Mesothelial cell of epicardium (in vitro differentiated cells): ENCODE measurements around the gene NAA30. TPM values are rescaled to one million over a fixed set of nuclear protein-coding genes. Genes with fewer than 3 reads are reported as not detected.

ENCODE experiments used
- DNase-seq, 2 experiments: peaks; one replicate each; pipeline ENCODE4 v3.0.0; 2021; ENCODE audit warnings: low spot score in 2 of 2; ENCODE audit not compliant: unreplicated experiment in 2 of 2
- H3K27ac Mint-ChIP-seq: 2 replicates; pipeline ENCODE4 v1.8.0; 2021; ENCODE audit warnings: mixed read lengths
- H3K27me3 Mint-ChIP-seq: 2 replicates; pipeline ENCODE4 v1.8.0; 2021; ENCODE audit warnings: low read depth, mixed read lengths
- H3K36me3 Mint-ChIP-seq: 2 replicates; pipeline ENCODE4 v1.8.0; 2021; ENCODE audit warnings: mixed read lengths
- H3K4me1 Mint-ChIP-seq: 2 replicates; pipeline ENCODE4 v1.8.0; 2021; ENCODE audit warnings: mixed read lengths
- H3K4me3 Mint-ChIP-seq: 2 replicates; pipeline ENCODE4 v1.8.0; 2021; ENCODE audit warnings: mild to moderate bottlenecking, moderate library complexity, mixed read lengths
- H3K9me3 Mint-ChIP-seq: 2 replicates; pipeline ENCODE4 v1.8.0; 2021; ENCODE audit warnings: mixed read lengths
- total RNA-seq: library from RNA; stranded (reverse); gene quantifications from 3 replicates; pipeline ENCODE4 v1.2.1, GENCODE V29; 2021
- TF ChIP-seq, protein P1 (sequence below): fragments of 200-600 bp; sonication (generic); IDR thresholded peaks from one replicate; pipeline ENCODE4 v1.5.0; 2021; ENCODE audit warnings: antibody characterized with exemption; ENCODE audit not compliant: unreplicated experiment

NAA30 gene
- total RNA-seq, 1 donor from 2014 or later, result 19.2 TPM

DNA sequence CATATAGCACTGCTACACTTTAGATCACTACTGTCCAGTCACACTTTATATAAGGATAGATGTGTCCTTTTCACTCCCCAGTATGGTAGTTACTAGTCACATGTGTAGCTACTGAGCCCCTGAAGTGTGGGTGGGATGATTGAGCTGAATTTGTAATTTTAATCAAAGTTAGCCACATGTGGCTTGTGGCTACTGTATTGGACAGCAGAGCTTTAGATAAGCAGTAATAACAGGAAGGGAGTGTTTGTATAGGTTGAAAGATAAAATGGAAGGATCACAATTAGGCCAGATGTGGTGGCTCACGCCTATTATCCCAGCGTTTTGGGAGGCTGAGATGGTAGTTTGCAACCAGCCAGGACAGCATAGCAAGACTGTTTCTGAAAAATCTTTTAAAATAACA, 23.5 kb downstream of the NAA30 start:
- Mint-ChIP-seq H3K9me3 (no peaks in the 10 kb centered on the region), H3K36me3 (peaks cover 7% of the 10 kb centered on the region), H3K27ac (no peak overlapping the region), H3K4me3 (no peak overlapping the region), H3K4me1 (no peaks in the 10 kb centered on the region), H3K27me3 (no peaks in the 10 kb centered on the region)
- DNase-seq, result no peak
- TF ChIP-seq, protein P1, sequence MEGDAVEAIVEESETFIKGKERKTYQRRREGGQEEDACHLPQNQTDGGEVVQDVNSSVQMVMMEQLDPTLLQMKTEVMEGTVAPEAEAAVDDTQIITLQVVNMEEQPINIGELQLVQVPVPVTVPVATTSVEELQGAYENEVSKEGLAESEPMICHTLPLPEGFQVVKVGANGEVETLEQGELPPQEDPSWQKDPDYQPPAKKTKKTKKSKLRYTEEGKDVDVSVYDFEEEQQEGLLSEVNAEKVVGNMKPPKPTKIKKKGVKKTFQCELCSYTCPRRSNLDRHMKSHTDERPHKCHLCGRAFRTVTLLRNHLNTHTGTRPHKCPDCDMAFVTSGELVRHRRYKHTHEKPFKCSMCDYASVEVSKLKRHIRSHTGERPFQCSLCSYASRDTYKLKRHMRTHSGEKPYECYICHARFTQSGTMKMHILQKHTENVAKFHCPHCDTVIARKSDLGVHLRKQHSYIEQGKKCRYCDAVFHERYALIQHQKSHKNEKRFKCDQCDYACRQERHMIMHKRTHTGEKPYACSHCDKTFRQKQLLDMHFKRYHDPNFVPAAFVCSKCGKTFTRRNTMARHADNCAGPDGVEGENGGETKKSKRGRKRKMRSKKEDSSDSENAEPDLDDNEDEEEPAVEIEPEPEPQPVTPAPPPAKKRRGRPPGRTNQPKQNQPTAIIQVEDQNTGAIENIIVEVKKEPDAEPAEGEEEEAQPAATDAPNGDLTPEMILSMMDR, result no peak

DNA sequence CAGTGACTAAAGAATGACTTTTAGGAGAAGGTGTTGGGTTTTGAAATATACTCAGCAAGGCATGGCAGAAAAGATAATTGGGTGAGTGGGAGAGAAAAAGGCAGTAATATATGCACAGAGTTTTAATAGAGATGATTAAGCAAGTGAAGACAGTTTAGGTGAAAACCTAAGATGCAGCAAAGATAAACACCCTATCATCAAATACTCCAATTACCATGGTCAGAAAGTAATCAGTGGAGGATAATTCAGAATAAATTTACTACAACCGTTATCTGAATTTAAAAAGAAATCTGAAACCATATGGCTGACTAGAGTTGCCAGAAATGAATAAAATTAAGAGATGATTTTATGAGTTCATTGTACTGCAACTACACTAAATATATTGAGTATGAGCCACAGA, 26.8 kb downstream of the NAA30 start:
- H3K27me3 Mint-ChIP-seq, result no peaks in the 10 kb centered on the region
- no peak overlapping the region for H3K27ac Mint-ChIP-seq
- H3K9me3 Mint-ChIP-seq, result no peaks in the 10 kb centered on the region
- peaks cover 5% of the 10 kb centered on the region for H3K4me1 Mint-ChIP-seq
- H3K4me3 Mint-ChIP-seq, result no peak overlapping the region
- DNase-seq, result no peak
- H3K36me3 Mint-ChIP-seq, result peaks cover 2% of the 10 kb centered on the region
- TF ChIP-seq, protein P1, result no peak

DNA sequence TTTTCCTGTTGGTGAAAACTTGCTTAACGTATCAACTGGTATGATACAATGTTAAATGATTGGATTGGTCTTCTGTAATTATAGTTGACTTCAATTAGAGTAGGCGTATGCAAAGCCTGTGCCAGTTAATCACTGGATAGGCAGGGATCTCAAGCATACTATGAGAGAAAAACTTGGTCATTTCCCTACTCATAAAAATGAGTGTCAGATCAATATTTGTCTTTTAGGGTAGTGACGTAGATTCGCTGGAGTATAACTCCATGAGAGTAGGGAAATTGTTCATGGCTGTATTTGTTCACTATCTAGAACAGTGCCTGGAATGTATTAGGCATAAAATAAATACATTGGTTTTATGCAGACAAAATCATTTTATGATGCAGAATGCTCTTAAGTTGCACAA, 28.6 kb downstream of the NAA30 start:
- Mint-ChIP-seq H3K36me3 (no peaks in the 10 kb centered on the region), H3K27ac (no peak overlapping the region), H3K27me3 (no peaks in the 10 kb centered on the region), H3K4me3 (no peak overlapping the region), H3K9me3 (no peaks in the 10 kb centered on the region), H3K4me1 (peaks cover 5% of the 10 kb centered on the region)
- TF ChIP-seq, protein P1, result no peak
- no peak for DNase-seq

DNA sequence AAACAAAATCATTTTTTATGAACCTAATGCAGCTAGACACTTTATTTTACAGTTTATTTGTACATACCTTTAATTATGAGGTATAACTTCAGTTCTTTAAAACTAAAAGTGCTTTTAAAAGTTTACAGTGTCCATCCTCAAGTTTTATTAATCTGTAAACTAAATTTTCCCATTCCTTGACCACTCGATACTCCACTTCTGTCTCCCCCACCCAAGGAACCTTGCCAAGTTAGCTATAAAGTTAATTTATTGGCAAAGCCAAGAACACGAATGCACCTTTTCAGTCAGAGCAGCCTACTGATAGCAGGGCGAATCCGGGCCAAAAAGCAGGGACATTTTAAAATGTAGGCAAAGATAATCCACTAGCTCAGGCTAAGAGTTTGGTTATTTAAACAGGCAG, 29.6 kb downstream of the NAA30 start:
- Mint-ChIP-seq H3K4me1 (peaks cover 5% of the 10 kb centered on the region), H3K9me3 (no peaks in the 10 kb centered on the region), H3K36me3 (no peaks in the 10 kb centered on the region), H3K27ac (no peak overlapping the region), H3K4me3 (no peak overlapping the region), H3K27me3 (no peaks in the 10 kb centered on the region)
- TF ChIP-seq, protein P1, result no peak
- DNase-seq, result no peak

DNA sequence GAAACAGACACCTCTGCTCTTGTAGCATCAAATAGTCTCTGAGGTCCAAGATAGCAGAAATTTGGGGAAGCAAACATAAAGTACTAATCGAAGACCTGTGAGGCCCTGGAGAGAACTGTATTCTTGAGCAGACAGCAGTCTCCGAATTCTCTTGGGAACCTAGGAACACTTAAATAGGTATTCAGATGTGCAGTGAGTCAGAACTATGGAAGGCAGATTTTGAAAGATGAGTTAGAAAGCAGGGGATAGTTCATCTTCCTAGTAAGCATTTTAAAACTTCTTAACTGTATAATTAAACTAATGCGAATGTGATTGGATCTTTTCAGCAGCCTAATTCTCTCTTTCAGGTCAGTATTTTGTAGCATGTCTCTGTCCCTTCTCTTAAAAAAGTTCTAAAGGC, 30.6 kb downstream of the NAA30 start:
- Mint-ChIP-seq H3K27me3 (no peaks in the 10 kb centered on the region), H3K36me3 (no peaks in the 10 kb centered on the region), H3K9me3 (no peaks in the 10 kb centered on the region), H3K27ac (no peak overlapping the region), H3K4me1 (peaks cover 5% of the 10 kb centered on the region), H3K4me3 (no peak overlapping the region)
- DNase-seq, result no peak
- TF ChIP-seq, protein P1, result no peak

DNA sequence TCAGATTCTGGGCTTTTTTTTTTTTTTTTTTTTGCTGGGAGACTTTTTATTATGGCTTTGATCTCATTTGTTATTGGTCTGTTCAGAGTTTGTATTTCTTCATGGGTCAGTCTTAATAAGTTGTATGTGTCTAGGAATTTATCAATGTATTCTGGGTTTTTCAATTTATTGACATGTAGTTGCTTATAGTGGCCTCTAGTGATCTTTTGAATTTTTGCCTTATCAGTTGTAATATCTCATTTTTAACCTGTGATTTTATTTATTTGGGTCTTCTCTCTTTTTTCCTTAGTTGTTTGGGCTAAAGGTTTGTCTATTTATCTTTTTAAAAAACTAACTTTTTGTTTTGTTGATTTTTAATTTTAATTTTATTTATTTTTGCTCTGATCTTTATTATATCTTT, 45.5 kb downstream of the NAA30 start:
- Mint-ChIP-seq H3K9me3 (peaks cover 52% of the 10 kb centered on the region), H3K4me3 (no peak overlapping the region), H3K27me3 (no peaks in the 10 kb centered on the region), H3K4me1 (no peaks in the 10 kb centered on the region), H3K36me3 (no peaks in the 10 kb centered on the region), H3K27ac (no peak overlapping the region)
- TF ChIP-seq, protein P1, result no peak
- DNase-seq, result no peak
